HG03354 (cell line): ENCODE measurements around the gene RNF222.
"Not testable (repeated sequence)": the region's sequence is repeated elsewhere in the genome, so short reads cannot be mapped to it uniquely, and the experiment has no call there.

Experiments used
- ATAC-seq: cut with Tn5 transposase; IDR thresholded peaks from one replicate; pipeline ENCODE4 v1.9.1; 2021; ENCODE audit warnings: mild to moderate bottlenecking; ENCODE audit not compliant: unreplicated experiment, poor library complexity, severe bottlenecking

The RNF222 gene

GRCh38 chr17:8383143-8383822 lies 14.3 kb downstream of the RNF222 start, which contains the start of gene RPL26:
Gene RPL26 (minus strand): TSS chr17:8383193. CDS start chr17:8382310, 883 bp downstream.
- peak; percentile 90 for ATAC-seq

- ATAC-seq, result peak; percentile 12
Observed at GRCh38 chr17:8382880-8383142, 14.8 kb downstream of the RNF222 start.

DNA sequence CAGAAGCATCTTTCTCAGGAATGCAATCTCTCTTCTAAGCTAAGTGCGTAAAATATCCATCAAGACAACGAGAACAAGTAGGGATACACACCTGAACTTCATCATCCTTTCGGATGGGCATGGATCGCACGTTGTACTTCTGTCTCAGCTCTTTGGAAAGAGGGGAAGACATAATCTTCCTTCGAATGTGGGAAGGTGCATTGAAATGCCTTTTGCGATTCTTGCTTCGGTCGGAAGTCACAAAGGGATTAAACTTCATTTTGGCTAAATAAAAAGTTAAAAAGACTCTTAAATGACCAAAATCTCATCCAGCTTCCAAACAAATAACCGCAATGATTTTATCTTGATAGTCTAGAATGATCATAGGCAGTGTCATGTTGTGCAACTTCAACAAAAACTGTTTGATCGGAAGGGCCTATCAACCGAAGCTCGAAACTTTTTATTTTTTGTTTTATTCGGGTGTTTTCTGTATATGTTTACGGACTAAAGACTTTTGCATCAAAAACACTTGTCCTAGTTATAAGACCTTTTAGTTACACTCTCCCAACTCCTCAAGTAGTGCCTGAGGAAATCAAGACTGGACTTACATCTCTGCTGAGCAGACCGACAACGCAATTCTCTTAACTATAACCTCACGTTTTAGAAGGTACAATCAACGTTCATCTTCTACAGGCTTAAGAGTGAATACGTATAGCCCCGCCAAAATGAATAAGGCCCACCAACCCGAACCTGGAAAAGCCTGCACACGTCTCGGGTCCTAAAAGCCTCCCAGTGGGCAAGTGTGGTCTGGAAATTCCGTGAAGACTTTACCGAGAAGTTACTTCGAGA lies 15.4 kb downstream of the RNF222 start:
- ATAC-seq, result no peak

DNA sequence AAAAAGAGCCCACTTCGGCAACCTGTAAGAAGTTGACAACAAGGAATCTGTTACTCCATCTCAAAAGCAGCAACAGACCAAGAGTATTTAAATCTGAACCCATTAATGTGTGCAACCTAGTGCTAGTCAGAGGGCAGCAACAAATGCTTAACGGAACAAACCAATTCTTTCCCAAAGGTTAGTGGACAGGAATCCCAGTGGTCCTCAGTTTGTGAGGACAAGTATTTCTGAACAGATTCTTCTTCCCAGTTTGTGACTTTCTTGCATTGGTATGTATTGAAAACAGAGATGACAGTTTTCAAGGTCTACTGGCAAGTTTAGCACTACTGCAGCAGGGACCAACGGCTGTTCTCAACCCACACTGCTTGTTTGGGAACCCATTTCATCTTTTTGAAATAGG lies 17.6 kb downstream of the RNF222 start:
- ATAC-seq, result no peak

DNA sequence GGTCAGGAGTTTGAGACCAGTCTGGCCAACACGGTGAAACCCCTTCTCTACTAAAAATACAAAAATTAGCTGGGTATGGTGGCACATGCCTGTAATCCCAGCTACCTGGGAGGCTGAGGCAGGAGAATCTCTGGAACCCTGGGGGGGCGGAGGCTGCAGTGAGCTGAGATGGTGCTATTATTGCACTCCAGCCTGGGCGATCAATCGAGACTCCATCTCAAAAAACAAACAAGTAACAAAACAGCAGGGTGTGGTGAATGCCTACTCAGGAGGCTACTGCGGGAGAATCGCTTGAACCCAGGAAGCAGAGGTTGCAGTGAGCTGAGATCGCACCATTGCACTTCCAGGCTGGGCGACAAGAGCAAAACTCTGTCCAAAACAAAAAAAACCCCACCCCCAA lies 19.5 kb downstream of the RNF222 start:
- ATAC-seq, result not testable (repeated sequence)

DNA sequence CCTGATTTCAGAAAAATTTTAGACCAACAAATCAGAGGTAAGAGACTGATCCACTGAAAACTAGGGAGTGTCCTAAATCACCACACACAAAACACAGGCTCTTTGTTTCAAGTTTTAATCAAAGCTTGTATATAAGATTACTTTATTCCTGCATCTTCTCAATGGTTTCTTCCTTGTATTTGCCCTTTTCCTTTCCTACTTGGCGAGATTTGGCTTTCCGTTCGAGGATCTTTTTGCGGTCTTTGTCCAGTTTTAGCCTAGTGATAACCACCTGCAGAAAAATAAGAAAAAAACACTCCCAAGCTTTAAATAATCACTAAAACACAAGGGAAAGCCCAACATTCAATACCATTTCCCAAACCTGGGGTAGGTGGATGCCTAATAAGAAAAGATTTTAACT lies 20.2 kb downstream of the RNF222 start:
- ATAC-seq, result no peak

- peak; percentile 93 for ATAC-seq
Observed at GRCh38 chr17:8376271-8377067, 21.2 kb downstream of the RNF222 start, which contains the start of gene KRABD2. Gene KRABD2 (minus strand): TSS chr17:8376704.

- no peak for ATAC-seq
Observed at GRCh38 chr17:8375738-8376259, 21.8 kb downstream of the RNF222 start.

- ATAC-seq, result not testable (repeated sequence)
Observed at GRCh38 chr17:8373856-8374255, 23.8 kb downstream of the RNF222 start.

DNA sequence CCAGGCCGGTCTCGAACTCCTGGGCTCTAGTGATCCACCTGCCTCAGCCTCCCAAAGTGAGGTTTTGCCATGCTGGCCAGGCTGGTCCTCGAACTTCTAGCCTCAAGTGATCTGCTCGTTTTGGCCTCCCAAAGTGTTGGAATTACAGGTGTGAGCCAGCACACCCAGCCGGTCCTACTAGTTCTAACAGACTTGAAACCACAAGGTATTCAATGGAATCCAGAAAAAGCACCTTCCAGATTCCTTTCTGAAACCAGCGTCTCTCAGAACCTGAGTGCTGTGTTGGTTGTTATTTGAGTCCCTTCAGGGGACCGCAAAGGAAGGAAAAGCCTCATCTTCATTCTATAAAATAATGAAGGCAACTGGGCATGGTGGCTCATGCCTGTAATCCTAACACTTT lies 25.2 kb downstream of the RNF222 start:
- no peak for ATAC-seq

- no peak for ATAC-seq
Observed at GRCh38 chr17:8371786-8372185, 25.8 kb downstream of the RNF222 start.

GRCh38 chr17:8369944-8370343 lies 27.7 kb downstream of the RNF222 start:
- no peak for ATAC-seq

- no peak for ATAC-seq
Observed at GRCh38 chr17:8368193-8368592, 29.4 kb downstream of the RNF222 start.

GRCh38 chr17:8366231-8366630 lies 31.4 kb downstream of the RNF222 start:
- ATAC-seq, result no peak

- ATAC-seq, result no peak
Observed at GRCh38 chr17:8365143-8365542, 32.5 kb downstream of the RNF222 start.

GRCh38 chr17:8362651-8363332 lies 34.8 kb downstream of the RNF222 start:
- no peak for ATAC-seq

- ATAC-seq, result no peak
Observed at GRCh38 chr17:8360751-8361150, 36.9 kb downstream of the RNF222 start.

GRCh38 chr17:8360260-8360659 lies 37.4 kb downstream of the RNF222 start:
- no peak for ATAC-seq

DNA sequence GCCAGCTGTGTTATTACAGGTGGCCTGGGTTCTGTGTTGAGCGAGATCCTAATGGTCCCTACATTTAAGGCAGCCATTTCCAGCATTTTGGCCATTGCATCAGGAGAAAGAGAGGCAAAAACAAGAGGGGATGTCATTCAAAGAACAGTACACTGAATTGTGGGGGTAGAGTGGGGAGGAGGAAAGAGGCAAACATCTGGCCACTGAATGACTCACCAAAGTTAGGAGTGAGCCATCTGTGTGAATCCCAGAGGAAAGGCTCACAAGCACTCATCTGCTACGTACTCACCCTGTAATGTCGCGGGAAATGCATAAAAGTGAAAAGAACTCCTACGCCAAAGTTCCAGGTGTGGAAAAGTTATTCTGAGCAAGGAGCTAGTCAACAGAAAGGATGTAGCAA lies 37.9 kb downstream of the RNF222 start:
- no peak for ATAC-seq

DNA sequence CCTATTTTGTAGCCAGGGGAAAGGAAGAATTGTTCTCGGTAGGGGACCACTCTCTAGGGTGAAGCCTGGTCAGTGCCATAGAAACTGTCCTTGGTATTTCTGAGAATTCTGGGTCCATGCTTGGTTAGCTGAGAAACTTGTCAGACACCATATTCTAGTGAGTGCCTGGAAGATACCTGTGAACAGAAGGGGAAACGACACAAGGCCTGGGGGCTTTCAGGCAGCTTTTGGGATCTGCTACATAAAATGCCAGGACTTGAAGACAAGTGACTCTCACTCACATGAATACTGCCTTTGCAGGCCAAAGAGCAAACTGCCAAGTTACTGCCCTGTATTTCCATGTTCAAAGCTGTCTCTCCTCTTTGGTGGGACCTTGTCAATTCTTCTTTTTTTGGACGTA lies 39.7 kb downstream of the RNF222 start:
- ATAC-seq, result no peak
